Peyer's patch (tissue), 4 donors: ENCODE data around the gene MLH3. TPM values are rescaled to one million over a fixed set of nuclear protein-coding genes. Genes with fewer than 3 reads are reported as not detected.

Experiments
- DNase-seq, 3 donors: peaks; one replicate each; pipeline ENCODE4 v3.0.0-alpha.2; 2017 to 2019
- H3K27ac ChIP-seq, 4 donors: fragments of 200-600 bp; sonication (generic); one replicate each; pipeline ENCODE4 v1.5.1; 2016 to 2019
- H3K27me3 ChIP-seq, 2 donors: fragments of 200-600 bp; sonication (generic); one replicate each; pipeline ENCODE4 v1.5.1; 2019
- H3K36me3 ChIP-seq, 3 donors: fragments of 200-600 bp; sonication (generic); one replicate each; pipeline ENCODE4 v1.5.1; 2016 to 2019
- H3K4me1 ChIP-seq, 4 donors: fragments of 200-600 bp; sonication (generic); one replicate each; pipeline ENCODE4 v1.5.1; 2016 to 2019
- H3K4me3 ChIP-seq, 4 donors: fragments of 200-600 bp; sonication (generic); 1 replicate in 3 of 4; 2 replicates in 1 of 4; pipeline ENCODE4 v1.5.1; 2016 to 2019; ENCODE audit warnings: mild to moderate bottlenecking in 1 of 4
- H3K9me3 ChIP-seq, 4 donors: fragments of 200-600 bp; sonication (generic); one replicate each; pipeline ENCODE4 v1.5.1; 2016 to 2019; ENCODE audit warnings: mild to moderate bottlenecking in 1 of 4
- CTCF ChIP-seq, 6 experiments: fragments of 450-650 bp in 4 of 6; fragments of 200-600 bp in 2 of 6; sonication (generic) in 1 of 6; IDR thresholded peaks; one replicate each; pipeline ENCODE4 v1.5.1; 2017 to 2019; ENCODE audit warnings: antibody characterized with exemption in 6 of 6, mild to moderate bottlenecking in 3 of 6, moderate library complexity in 1 of 6
- POLR2A ChIP-seq, 2 donors: fragments of 450-650 bp; IDR thresholded peaks; one replicate each; pipeline ENCODE4 v1.5.1; 2017; ENCODE audit warnings: antibody characterized with exemption in 2 of 2, mild to moderate bottlenecking in 2 of 2, moderate library complexity in 2 of 2
- total RNA-seq, 4 donors: library from RNA; depleted of rRNA; stranded (reverse); fragments of >200 nt; gene quantifications; one replicate each; pipeline ENCODE4 v1.1.0, GENCODE V29; 2016

MLH3 gene
- total RNA-seq, 4 donors from 2014 or later: 40.6 to 57.0 (median 48.5) TPM

GRCh38 chr14:75060420-75060819 lies 9.2 kb upstream of the MLH3 start:
- Histone ChIP-seq H3K4me3 (no peak overlapping the region), H3K27me3 (no peaks in the 10 kb centered on the region), H3K4me1 (peaks cover 0 to 9% (median 2%) of the 10 kb centered on the region in 4 donors), H3K9me3 (no peaks in the 10 kb centered on the region), H3K36me3 (peaks cover 0 to 6% (median 0%) of the 10 kb centered on the region in 3 donors), H3K27ac (no peak overlapping the region)
- no peak for DNase-seq
- TF ChIP-seq POLR2A (IDR thresholded peaks at IDR 0.05) (no peak), CTCF (IDR thresholded peaks at IDR 0.05) (no peak)

GRCh38 chr14:75059642-75060041 lies 8.4 kb upstream of the MLH3 start:
- TF ChIP-seq POLR2A (IDR thresholded peaks at IDR 0.05) (no peak), CTCF (IDR thresholded peaks at IDR 0.05) (no peak)
- Histone ChIP-seq H3K9me3 (no peaks in the 10 kb centered on the region), H3K4me3 (no peak overlapping the region)

GRCh38 chr14:75054421-75054820 lies 3.2 kb upstream of the MLH3 start:
- Histone ChIP-seq H3K4me3 (no peak overlapping the region), H3K9me3 (no peaks in the 10 kb centered on the region), H3K36me3 (no peaks in the 10 kb centered on the region), H3K27me3 (no peaks in the 10 kb centered on the region), H3K27ac (no peak overlapping the region), H3K4me1 (peaks cover 0 to 5% (median 0%) of the 10 kb centered on the region in 4 donors)
- DNase-seq: no peak
- no peak for TF ChIP-seq POLR2A (IDR thresholded peaks at IDR 0.05)
- no peak for TF ChIP-seq CTCF (IDR thresholded peaks at IDR 0.05)

More at GRCh38 chr14:75059642-75060041, 8.4 kb upstream of the MLH3 start:
- H3K27me3 ChIP-seq: no peaks in the 10 kb centered on the region
- DNase-seq: no peak
- H3K27ac ChIP-seq: no peak overlapping the region
- peaks cover 0 to 6% (median 0%) of the 10 kb centered on the region in 3 donors for H3K36me3 ChIP-seq
- H3K4me1 ChIP-seq: peaks cover 0 to 9% (median 2%) of the 10 kb centered on the region in 4 donors

GRCh38 chr14:75053396-75054291 lies 2.4 kb upstream of the MLH3 start:
- DNase-seq: no peak
- H3K4me1 ChIP-seq: peaks cover 0 to 5% (median 0%) of the 10 kb centered on the region in 4 donors
- peak overlapping the region in 1 of 4 donors; percentile 7 for H3K27ac ChIP-seq
- H3K27me3 ChIP-seq: no peaks in the 10 kb centered on the region
- TF ChIP-seq POLR2A (IDR thresholded peaks at IDR 0.05): no peak
- TF ChIP-seq CTCF (IDR thresholded peaks at IDR 0.05): no peak
- no peak overlapping the region for H3K4me3 ChIP-seq
- peaks cover 0 to 3% (median 0%) of the 10 kb centered on the region in 3 donors for H3K36me3 ChIP-seq
- no peaks in the 10 kb centered on the region for H3K9me3 ChIP-seq

GRCh38 chr14:75051556-75051899 lies 261 bp upstream of the MLH3 start:
- no peak for TF ChIP-seq POLR2A (IDR thresholded peaks at IDR 0.05)
- TF ChIP-seq CTCF (IDR thresholded peaks at IDR 0.05): no peak
- H3K36me3 ChIP-seq: peaks cover 0 to 3% (median 0%) of the 10 kb centered on the region in 3 donors
- no peaks in the 10 kb centered on the region for H3K27me3 ChIP-seq
- DNase-seq: no peak
- H3K4me3 ChIP-seq: peak overlapping the region; percentile 47 to 81 (median 72)
- H3K27ac ChIP-seq: peak overlapping the region; percentile 75 to 94 (median 87)
- H3K4me1 ChIP-seq: peaks cover 0 to 5% (median 0%) of the 10 kb centered on the region in 4 donors
- H3K9me3 ChIP-seq: no peaks in the 10 kb centered on the region
